ENCODE data around the gene PLA1A.

The PLA1A gene

DNA sequence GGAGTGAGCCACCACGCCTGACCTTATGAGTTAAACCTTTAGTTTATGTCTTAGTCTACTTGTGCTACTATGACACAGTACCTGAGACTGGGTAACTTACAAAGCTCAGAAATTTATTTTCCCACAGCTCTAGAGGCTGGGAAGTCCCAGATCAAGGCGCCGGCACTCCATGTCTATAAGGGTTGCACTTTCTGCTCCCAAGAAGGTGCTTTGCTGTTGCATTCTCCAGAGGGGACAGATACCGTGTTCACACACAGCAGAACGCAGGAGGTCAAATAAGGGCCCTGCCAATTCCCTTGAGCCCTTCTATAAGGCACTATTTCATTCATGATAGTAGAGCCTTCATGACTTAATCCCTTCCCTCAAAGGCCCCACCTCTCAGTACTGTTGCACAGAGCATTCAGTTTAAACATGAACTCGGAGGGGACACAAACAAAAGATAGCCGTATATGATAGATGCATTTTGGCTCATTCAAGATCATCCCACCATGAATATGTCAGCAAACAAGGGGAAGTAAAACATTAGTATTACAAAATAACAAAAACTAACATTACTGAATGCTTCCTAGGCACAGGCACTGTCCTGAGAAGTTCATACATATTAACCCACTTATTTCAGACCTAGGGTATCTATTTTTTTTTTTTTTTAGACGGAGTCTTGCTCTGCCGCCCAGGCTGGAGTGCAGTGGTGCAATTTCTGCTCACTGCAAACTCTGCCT, 26.5 kb downstream of the PLA1A start:
- no peak for TF ChIP-seq ZNF132 (tag by site-specific recombination; IDR thresholded peaks at IDR 0.05; ENCODE audit: borderline replicate concordance)
- TF ChIP-seq PRDM1 (tag by site-specific recombination; IDR thresholded peaks at IDR 0.05), result no peak
- no peak for TF ChIP-seq GLIS2 (tag by site-specific recombination; IDR thresholded peaks at IDR 0.05)

GRCh38 chr3:119625451-119626153, 27.9 kb downstream of the PLA1A start:
- H3K4me3 ChIP-seq (ENCODE audit: low read depth, low read length), result no peak overlapping the region
- H3K9me3 ChIP-seq (ENCODE audit: control insufficient read depth, insufficient read depth, low read depth, low read length), result no peaks in the 10 kb centered on the region
- no peaks in the 10 kb centered on the region for H3K36me3 ChIP-seq (ENCODE audit: control insufficient read depth in 2 of 2, insufficient read depth in 1 of 2, low read length in 2 of 2)
- no peaks in the 10 kb centered on the region for H3K4me1 ChIP-seq (ENCODE audit: control insufficient read depth, insufficient read depth, low read length)
- no peak for TF ChIP-seq OVOL3 (tag by site-specific recombination; IDR thresholded peaks at IDR 0.05)
- no peak for TF ChIP-seq ZNF677 (tag by site-specific recombination; IDR thresholded peaks at IDR 0.05)
- TF ChIP-seq PRDM1 (tag by site-specific recombination; IDR thresholded peaks at IDR 0.05), result no peak
- TF ChIP-seq, protein P1, sequence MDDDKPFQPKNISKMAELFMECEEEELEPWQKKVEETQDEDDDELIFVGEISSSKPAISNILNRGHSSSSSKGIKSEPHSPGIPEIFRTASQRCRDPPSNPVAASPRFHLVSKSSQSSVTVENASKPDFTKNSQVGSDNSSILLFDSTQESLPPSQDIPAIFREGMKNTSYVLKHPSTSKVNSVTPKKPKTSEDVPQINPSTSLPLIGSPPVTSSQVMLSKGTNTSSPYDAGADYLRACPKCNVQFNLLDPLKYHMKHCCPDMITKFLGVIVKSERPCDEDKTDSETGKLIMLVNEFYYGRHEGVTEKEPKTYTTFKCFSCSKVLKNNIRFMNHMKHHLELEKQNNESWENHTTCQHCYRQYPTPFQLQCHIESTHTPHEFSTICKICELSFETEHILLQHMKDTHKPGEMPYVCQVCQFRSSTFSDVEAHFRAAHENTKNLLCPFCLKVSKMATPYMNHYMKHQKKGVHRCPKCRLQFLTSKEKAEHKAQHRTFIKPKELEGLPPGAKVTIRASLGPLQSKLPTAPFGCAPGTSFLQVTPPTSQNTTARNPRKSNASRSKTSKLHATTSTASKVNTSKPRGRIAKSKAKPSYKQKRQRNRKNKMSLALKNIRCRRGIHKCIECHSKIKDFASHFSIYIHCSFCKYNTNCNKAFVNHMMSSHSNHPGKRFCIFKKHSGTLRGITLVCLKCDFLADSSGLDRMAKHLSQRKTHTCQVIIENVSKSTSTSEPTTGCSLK (tag by site-specific recombination; IDR thresholded peaks at IDR 0.05), result no peak
- no peak for TF ChIP-seq ZNF560 (tag by site-specific recombination; IDR thresholded peaks at IDR 0.05; ENCODE audit: borderline replicate concordance)
- TF ChIP-seq WT1 (tag by site-specific recombination; IDR thresholded peaks at IDR 0.05), result no peak
- TF ChIP-seq ZNF654 (tag by site-specific recombination; IDR thresholded peaks at IDR 0.05; ENCODE audit: low read depth), result no peak
- TF ChIP-seq SP3 (tag by site-specific recombination; IDR thresholded peaks at IDR 0.05), result no peak
- no peak for TF ChIP-seq ZNF76 (tag by site-specific recombination; IDR thresholded peaks at IDR 0.05; ENCODE audit: borderline replicate concordance, low read depth)
- TF ChIP-seq ZNF658 (tag by site-specific recombination; IDR thresholded peaks at IDR 0.05), result no peak
- no peak for TF ChIP-seq ZFP3 (tag by site-specific recombination; IDR thresholded peaks at IDR 0.05; ENCODE audit: low read depth)
- TF ChIP-seq, protein P2, sequence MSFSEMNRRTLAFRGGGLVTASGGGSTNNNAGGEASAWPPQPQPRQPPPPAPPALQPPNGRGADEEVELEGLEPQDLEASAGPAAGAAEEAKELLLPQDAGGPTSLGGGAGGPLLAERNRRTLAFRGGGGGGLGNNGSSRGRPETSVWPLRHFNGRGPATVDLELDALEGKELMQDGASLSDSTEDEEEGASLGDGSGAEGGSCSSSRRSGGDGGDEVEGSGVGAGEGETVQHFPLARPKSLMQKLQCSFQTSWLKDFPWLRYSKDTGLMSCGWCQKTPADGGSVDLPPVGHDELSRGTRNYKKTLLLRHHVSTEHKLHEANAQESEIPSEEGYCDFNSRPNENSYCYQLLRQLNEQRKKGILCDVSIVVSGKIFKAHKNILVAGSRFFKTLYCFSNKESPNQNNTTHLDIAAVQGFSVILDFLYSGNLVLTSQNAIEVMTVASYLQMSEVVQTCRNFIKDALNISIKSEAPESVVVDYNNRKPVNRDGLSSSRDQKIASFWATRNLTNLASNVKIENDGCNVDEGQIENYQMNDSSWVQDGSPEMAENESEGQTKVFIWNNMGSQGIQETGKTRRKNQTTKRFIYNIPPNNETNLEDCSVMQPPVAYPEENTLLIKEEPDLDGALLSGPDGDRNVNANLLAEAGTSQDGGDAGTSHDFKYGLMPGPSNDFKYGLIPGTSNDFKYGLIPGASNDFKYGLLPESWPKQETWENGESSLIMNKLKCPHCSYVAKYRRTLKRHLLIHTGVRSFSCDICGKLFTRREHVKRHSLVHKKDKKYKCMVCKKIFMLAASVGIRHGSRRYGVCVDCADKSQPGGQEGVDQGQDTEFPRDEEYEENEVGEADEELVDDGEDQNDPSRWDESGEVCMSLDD (tag by site-specific recombination; IDR thresholded peaks at IDR 0.05), result no peak
- ChIA-PET POLR2A (no interaction called here), CTCF (no interaction called here)
- H3K27ac ChIP-seq (ENCODE audit: extremely low read depth, low read depth, low read length), result no peak overlapping the region

More for the DNA sequence above, 26.5 kb downstream of the PLA1A start:
- Histone ChIP-seq H3K9me3 (ENCODE audit: control insufficient read depth, insufficient read depth, low read depth, low read length) (no peaks in the 10 kb centered on the region), H3K4me1 (ENCODE audit: control insufficient read depth, insufficient read depth, low read length) (no peaks in the 10 kb centered on the region), H3K27ac (ENCODE audit: extremely low read depth, low read depth, low read length) (no peak overlapping the region), H3K4me3 (ENCODE audit: low read depth, low read length) (no peak overlapping the region), H3K36me3 (ENCODE audit: control insufficient read depth in 2 of 2, insufficient read depth in 1 of 2, low read length in 2 of 2) (no peaks in the 10 kb centered on the region)
- ChIA-PET POLR2A (no interaction called here), CTCF (no interaction called here)

DNA sequence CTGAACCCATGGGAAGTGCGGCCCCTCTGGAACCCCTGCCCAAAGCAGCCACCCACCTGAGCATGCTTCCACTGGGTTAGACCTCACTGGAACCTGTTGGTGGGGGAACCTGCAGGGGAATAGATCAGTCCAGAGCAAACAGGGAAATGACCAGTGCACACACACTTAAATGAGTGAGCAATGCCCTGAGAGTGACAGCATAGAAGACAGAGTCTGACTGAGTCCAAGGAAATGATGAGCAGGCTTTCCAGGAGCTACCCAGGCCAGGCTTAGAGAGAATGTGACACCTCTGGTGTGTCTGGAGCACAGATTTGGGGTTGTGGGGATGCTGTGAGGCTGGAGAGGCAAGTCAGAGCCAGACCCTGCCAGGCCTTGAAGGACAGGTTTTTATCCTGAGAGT, 28.5 kb downstream of the PLA1A start:
- ChIA-PET POLR2A (no interaction called here), CTCF (no interaction called here)
- Histone ChIP-seq H3K9me3 (ENCODE audit: control insufficient read depth, insufficient read depth, low read depth, low read length) (no peaks in the 10 kb centered on the region), H3K4me1 (ENCODE audit: control insufficient read depth, insufficient read depth, low read length) (no peaks in the 10 kb centered on the region), H3K4me3 (ENCODE audit: low read depth, low read length) (no peak overlapping the region), H3K36me3 (ENCODE audit: control insufficient read depth in 2 of 2, insufficient read depth in 1 of 2, low read length in 2 of 2) (no peaks in the 10 kb centered on the region), H3K27ac (ENCODE audit: extremely low read depth, low read depth, low read length) (no peak overlapping the region)
- TF ChIP-seq, protein P3, sequence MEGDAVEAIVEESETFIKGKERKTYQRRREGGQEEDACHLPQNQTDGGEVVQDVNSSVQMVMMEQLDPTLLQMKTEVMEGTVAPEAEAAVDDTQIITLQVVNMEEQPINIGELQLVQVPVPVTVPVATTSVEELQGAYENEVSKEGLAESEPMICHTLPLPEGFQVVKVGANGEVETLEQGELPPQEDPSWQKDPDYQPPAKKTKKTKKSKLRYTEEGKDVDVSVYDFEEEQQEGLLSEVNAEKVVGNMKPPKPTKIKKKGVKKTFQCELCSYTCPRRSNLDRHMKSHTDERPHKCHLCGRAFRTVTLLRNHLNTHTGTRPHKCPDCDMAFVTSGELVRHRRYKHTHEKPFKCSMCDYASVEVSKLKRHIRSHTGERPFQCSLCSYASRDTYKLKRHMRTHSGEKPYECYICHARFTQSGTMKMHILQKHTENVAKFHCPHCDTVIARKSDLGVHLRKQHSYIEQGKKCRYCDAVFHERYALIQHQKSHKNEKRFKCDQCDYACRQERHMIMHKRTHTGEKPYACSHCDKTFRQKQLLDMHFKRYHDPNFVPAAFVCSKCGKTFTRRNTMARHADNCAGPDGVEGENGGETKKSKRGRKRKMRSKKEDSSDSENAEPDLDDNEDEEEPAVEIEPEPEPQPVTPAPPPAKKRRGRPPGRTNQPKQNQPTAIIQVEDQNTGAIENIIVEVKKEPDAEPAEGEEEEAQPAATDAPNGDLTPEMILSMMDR (tag by site-specific recombination; IDR thresholded peaks at IDR 0.05), result no peak
- TF ChIP-seq ZNF133 (tag by site-specific recombination; IDR thresholded peaks at IDR 0.05), result no peak
